IPS-18c (cell line): ENCODE results near the gene STXBP4.

Experiments
- H3K4me3 ChIP-seq: 2 replicates; pipeline ENCODE4 v1.7.0; 2013; ENCODE audit warnings: low read depth, mild to moderate bottlenecking, low read length, moderate library complexity; ENCODE audit not compliant: insufficient read depth
- H3K9me3 ChIP-seq: one replicate; pipeline ENCODE4 v1.6.1; 2013; ENCODE audit warnings: mild to moderate bottlenecking, low read length, moderate library complexity; ENCODE audit not compliant: control insufficient read depth, insufficient read depth

STXBP4 gene

GRCh38 chr17:55168958-55169687 lies 200.6 kb downstream of the STXBP4 start:
- Histone ChIP-seq H3K4me3 (no peak overlapping the region), H3K9me3 (no peaks in the 10 kb centered on the region)

- Histone ChIP-seq H3K4me3 (no peak overlapping the region), H3K9me3 (no peaks in the 10 kb centered on the region)
These were observed 203.2 kb downstream of the STXBP4 start for GRCh38 chr17:55171634-55172328.

GRCh38 chr17:55172612-55173011 lies 204.0 kb downstream of the STXBP4 start:
- Histone ChIP-seq H3K9me3 (no peaks in the 10 kb centered on the region), H3K4me3 (no peak overlapping the region)

GRCh38 chr17:55174133-55174532 lies 205.6 kb downstream of the STXBP4 start:
- H3K9me3 ChIP-seq, result no peaks in the 10 kb centered on the region
- H3K4me3 ChIP-seq, result no peak overlapping the region

GRCh38 chr17:55175788-55176427 lies 207.3 kb downstream of the STXBP4 start:
- H3K9me3 ChIP-seq, result no peaks in the 10 kb centered on the region
- H3K4me3 ChIP-seq, result no peak overlapping the region

- Histone ChIP-seq H3K9me3 (no peaks in the 10 kb centered on the region), H3K4me3 (no peak overlapping the region)
These were observed 208.7 kb downstream of the STXBP4 start for GRCh38 chr17:55177159-55177854.

- Histone ChIP-seq H3K4me3 (no peak overlapping the region), H3K9me3 (no peaks in the 10 kb centered on the region)
These were observed 209.3 kb downstream of the STXBP4 start for GRCh38 chr17:55177855-55178217.

GRCh38 chr17:55186937-55187770 lies 218.6 kb downstream of the STXBP4 start:
- Histone ChIP-seq H3K9me3 (no peaks in the 10 kb centered on the region), H3K4me3 (no peak overlapping the region)

- Histone ChIP-seq H3K4me3 (no peak overlapping the region), H3K9me3 (no peaks in the 10 kb centered on the region)
These were observed 222.2 kb downstream of the STXBP4 start for GRCh38 chr17:55190748-55191147.

- no peak overlapping the region for H3K4me3 ChIP-seq
- no peaks in the 10 kb centered on the region for H3K9me3 ChIP-seq
These were observed 230.3 kb downstream of the STXBP4 start for GRCh38 chr17:55198690-55199370.

- no peak overlapping the region for H3K4me3 ChIP-seq
- no peaks in the 10 kb centered on the region for H3K9me3 ChIP-seq
These were observed 232.3 kb downstream of the STXBP4 start for GRCh38 chr17:55200904-55201303.

GRCh38 chr17:55201308-55201932 lies 232.9 kb downstream of the STXBP4 start:
- no peaks in the 10 kb centered on the region for H3K9me3 ChIP-seq
- H3K4me3 ChIP-seq, result no peak overlapping the region

- H3K9me3 ChIP-seq, result no peaks in the 10 kb centered on the region
- no peak overlapping the region for H3K4me3 ChIP-seq
These were observed 234.3 kb downstream of the STXBP4 start for GRCh38 chr17:55202896-55203295.

- Histone ChIP-seq H3K4me3 (no peak overlapping the region), H3K9me3 (no peaks in the 10 kb centered on the region)
These were observed 239.7 kb downstream of the STXBP4 start for GRCh38 chr17:55208078-55208812.

GRCh38 chr17:55210292-55210691 lies 241.7 kb downstream of the STXBP4 start:
- no peaks in the 10 kb centered on the region for H3K9me3 ChIP-seq

More at GRCh38 chr17:55210292-55210691, 241.7 kb downstream of the STXBP4 start:
- H3K4me3 ChIP-seq, result no peak overlapping the region
